Stimulated activated naive CD4-positive, alpha-beta T cell (primary cell): ENCODE measurements around the gene RAB5A.
"Not testable (repeated sequence)": the region's sequence is repeated elsewhere in the genome, so short reads cannot be mapped to it uniquely, and the experiment has no call there.

Source experiments
- DNase-seq, 6 experiments: peaks; one replicate each; lab custom pipeline; 2025; lab: John Stamatoyannopoulos, UW

The RAB5A gene

DNA sequence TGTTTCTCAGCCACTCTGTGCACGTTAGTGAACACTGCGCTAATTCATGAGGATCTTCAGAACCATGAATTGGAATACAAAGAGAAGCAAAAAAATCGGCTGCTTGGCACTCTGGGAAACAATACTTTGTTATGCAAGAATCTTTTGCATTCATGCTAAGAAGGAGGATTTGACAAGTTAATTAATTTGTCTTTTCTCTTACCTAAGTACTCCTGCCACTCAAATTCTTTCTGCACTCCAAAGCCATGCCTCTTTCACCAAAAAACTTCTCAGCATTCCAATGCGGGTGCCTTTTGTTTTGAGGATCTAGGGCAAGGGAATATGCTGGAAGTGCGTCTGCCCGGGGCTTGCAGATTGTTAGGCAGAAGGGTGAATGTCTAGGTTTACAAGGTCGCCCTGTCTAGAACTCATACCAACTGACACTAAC lies 82.0 kb downstream of the RAB5A start:
- no peak for DNase-seq

DNA sequence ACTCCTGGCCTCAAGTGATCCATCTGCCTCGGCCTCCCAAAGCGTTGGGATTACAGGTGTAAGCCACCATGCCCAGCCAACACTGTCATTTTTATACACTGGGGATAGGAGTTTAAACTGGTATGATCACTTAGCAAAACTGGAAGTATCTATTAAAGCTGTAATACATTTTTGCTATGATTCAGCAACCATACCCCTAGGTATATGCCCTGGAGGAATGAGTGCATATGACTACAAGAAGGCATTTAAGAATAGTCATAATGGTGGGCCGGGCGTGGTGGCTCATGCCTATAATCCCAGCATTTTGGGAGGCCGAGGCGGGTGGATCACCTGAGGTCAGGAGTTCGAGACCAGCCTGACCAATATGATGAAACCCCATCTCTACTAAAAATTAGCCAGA lies 85.0 kb downstream of the RAB5A start:
- not testable (repeated sequence) for DNase-seq
